HG02642 (cell line): ENCODE data around the gene CIDEB.

Experiments used
- ATAC-seq: cut with Tn5 transposase; IDR thresholded peaks from one replicate; pipeline ENCODE4 v1.9.1; 2021; ENCODE audit warnings: mild to moderate bottlenecking; ENCODE audit not compliant: unreplicated experiment, poor library complexity

The CIDEB gene

GRCh38 chr14:24271834-24272263 is 35.9 kb downstream of the CIDEB start:
- no peak for ATAC-seq

- peak; percentile 89 for ATAC-seq
Measured at GRCh38 chr14:24271134-24271833, 36.5 kb downstream of the CIDEB start, which contains the start of gene RABGGTA. RABGGTA (minus strand) TSS chr14:24271597; CDS start chr14:24271115, 482 bp downstream.

GRCh38 chr14:24270537-24271133 is 37.1 kb downstream of the CIDEB start:
- ATAC-seq = no peak

- ATAC-seq = no peak
Measured at GRCh38 chr14:24269910-24270536, 37.8 kb downstream of the CIDEB start.

GRCh38 chr14:24269368-24269767 is 38.4 kb downstream of the CIDEB start:
- no peak for ATAC-seq

- no peak for ATAC-seq
Measured at GRCh38 chr14:24268225-24268624, 39.6 kb downstream of the CIDEB start.

GRCh38 chr14:24267516-24267915 is 40.3 kb downstream of the CIDEB start:
- no peak for ATAC-seq

GRCh38 chr14:24266344-24267244 is 41.2 kb downstream of the CIDEB start:
- ATAC-seq = no peak

GRCh38 chr14:24264298-24264697 is 43.5 kb downstream of the CIDEB start:
- ATAC-seq = no peak

GRCh38 chr14:24263848-24264247 is 43.9 kb downstream of the CIDEB start:
- no peak for ATAC-seq

GRCh38 chr14:24262821-24263733 is 44.7 kb downstream of the CIDEB start, which contains the start of gene TGM1:
TGM1 (minus strand) TSS chr14:24263177; CDS start chr14:24262352, 825 bp downstream.
- ATAC-seq = no peak

- no peak for ATAC-seq
Measured at GRCh38 chr14:24261969-24262327, 45.8 kb downstream of the CIDEB start.

GRCh38 chr14:24261256-24261968 is 46.4 kb downstream of the CIDEB start:
- no peak for ATAC-seq

- no peak for ATAC-seq
Measured at GRCh38 chr14:24260780-24261157, 47.0 kb downstream of the CIDEB start.

GRCh38 chr14:24260026-24260779 is 47.6 kb downstream of the CIDEB start:
- no peak for ATAC-seq

- ATAC-seq = no peak
Measured at GRCh38 chr14:24259282-24260025, 48.3 kb downstream of the CIDEB start.

GRCh38 chr14:24258548-24259265 is 49.1 kb downstream of the CIDEB start:
- ATAC-seq = no peak
